Activated CD8-positive, alpha-beta memory T cell treated with anti-CD3 and anti-CD28 coated beads for 36 hours (primary cell): Measurements from ENCODE around the gene COL24A1. TPM values are rescaled to one million over a fixed set of nuclear protein-coding genes. Genes with fewer than 3 reads are reported as not detected.
"Not testable (repeated sequence)": the region's sequence is repeated elsewhere in the genome, so short reads cannot be mapped to it uniquely, and the experiment has no call there.

Source experiments
- CTCF ChIA-PET: fragments of 350-600 bp; sonication (Branson Sonifier 250); formaldehyde crosslinking; loops from one replicate; lab custom pipeline; 2021; ENCODE audit warnings: antibody characterized with exemption; lab: Charles Lee
- POLR2A ChIA-PET: fragments of 350-600 bp; sonication (Branson Sonifier 250); formaldehyde crosslinking; loops from one replicate; lab custom pipeline; 2021; ENCODE audit warnings: antibody characterized with exemption; lab: Charles Lee
- total RNA-seq, 2 experiments: library from RNA; stranded (reverse); gene quantifications; one replicate each; pipeline ENCODE4 v1.2.3, GENCODE V29; 2021

The COL24A1 gene
- total RNA-seq, 2 experiments from 2014 or later = not detected

DNA sequence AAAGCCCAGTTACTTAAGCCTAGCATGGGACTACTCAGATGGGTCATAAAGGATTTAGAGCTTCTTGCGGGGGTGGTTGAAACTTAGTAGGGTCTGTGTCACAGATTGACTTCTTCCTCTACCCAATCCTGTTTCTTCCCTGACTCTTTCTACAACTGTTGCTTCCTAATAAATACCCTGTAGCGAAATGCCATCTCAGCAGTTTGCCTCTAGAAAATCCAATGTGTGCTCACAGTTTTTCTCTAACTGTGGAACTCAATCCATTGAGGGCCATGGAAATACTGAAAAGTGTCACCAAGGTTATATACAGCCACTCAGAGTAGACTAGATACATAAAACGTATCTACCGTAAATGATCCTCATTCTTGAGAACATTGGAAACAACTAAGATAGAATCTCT, 217.7 kb downstream of the COL24A1 start:
- ChIA-PET POLR2A (no interaction called here), CTCF (no interaction called here)

DNA sequence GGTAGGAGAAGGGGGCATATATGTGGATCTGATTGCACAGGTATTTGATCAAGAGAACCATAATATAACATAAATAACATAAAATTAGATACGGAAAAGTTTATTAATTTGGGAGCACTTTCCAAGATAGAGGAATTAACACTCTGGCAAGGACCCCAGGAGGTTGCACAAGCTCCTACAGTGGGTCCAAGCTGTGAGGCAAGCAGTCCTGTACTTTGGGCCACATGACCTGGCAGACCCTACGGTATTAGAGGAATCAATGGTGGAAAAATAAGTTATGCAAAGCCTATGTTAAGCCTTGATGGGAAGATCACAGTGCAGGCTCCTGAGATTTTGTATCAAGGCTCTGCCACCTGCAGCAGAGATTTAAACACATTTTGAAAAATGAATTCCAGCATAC, 220.1 kb downstream of the COL24A1 start:
- ChIA-PET POLR2A (no interaction called here), CTCF (no interaction called here)

DNA sequence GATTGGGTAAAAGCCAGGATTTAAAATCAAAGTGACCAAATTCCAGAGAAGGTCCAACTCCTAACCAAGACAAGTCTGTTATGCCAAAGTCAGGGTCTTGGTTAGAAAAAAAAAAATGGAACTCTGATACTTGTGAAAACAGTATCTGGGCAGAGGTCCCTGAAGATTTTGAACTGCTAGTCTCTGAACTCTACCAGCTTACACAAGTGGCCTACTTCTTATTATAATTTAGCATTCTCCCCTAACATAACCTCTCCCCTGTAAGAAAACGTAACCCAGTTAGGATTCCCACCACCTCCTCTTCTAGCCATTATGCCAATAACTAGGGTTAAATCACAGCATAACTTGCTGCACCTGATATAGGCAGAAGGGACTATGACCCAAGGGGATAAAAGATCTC, 220.5 kb downstream of the COL24A1 start:
- POLR2A ChIA-PET = no interaction called here

DNA sequence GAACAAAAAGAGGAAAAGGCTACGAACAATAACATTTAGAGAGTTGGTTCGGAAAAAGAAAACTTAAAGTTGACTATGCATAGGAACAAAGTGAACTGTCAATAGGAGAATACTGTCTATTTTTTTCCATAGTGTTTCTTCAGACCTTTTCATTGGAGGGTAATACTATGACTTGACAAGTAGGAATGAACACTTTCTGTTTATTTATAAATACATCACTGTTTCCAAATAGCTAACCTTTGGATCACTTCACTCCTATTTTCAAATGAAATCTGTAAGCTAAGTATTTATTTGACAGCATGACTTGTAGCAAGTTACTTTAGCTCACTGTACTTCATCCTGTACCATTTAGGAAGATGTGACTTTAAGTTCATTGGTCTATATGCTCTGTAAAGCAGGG, 221.3 kb downstream of the COL24A1 start:
- CTCF ChIA-PET = no interaction called here
- POLR2A ChIA-PET = no interaction called here

More for the DNA sequence above, 220.5 kb downstream of the COL24A1 start:
- CTCF ChIA-PET = no interaction called here

DNA sequence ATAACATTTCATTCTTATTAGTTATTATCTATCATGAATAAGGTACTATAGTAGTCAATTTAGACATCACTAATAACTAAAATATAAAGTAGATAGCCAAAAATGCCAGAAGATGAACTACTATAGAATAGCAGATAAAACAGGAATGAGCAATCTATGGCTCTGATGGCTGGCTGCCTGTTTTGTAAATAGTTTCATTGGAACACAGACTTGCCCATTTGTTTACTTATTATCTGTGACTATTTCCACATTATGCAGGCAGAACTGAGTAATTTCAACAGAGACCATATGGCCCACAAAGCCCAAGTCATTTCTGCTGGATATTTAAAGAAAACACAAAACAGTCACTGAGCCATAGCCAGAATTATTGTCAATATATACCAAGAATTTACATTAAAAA, 222.1 kb downstream of the COL24A1 start:
- CTCF ChIA-PET = no interaction called here
- POLR2A ChIA-PET = no interaction called here

DNA sequence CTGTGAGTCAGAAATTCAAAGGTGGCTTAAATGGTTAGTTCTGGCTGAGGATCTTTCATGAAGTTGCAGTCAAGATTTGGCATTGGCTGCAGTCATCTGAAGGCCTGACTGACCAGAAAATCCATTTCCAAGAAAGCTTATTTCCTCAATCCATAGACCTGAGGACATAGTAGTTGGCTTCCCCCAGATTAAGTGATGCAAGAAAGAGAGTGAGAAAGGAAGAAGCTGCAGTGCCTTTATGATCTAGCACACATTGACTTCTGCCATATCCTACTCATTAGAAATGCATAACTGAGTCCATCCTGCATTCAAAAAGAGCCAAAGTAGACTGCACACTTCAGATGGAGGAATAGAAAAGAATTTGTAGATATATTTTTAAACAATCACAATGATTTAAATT, 222.6 kb downstream of the COL24A1 start:
- POLR2A ChIA-PET = no interaction called here
- CTCF ChIA-PET = no interaction called here

DNA sequence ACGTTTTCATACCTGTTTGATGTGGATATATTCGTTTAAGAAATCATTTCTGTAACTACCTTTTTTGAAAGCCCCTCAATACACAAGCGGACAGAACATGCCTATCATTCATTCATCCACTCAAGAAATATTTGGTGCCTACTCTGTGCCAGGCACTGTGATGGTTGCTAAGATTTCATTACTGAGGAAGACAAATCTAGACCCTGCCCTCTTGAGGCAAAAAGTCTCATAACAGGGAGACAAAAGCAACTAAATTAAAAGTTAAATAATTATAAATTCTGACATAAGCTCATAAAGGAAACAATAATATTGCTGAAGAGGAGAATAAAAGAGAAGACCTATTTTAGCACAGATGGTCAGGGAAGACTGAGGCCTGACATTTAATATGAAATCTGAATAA, 244.8 kb downstream of the COL24A1 start:
- ChIA-PET POLR2A (no interaction called here), CTCF (no interaction called here)

DNA sequence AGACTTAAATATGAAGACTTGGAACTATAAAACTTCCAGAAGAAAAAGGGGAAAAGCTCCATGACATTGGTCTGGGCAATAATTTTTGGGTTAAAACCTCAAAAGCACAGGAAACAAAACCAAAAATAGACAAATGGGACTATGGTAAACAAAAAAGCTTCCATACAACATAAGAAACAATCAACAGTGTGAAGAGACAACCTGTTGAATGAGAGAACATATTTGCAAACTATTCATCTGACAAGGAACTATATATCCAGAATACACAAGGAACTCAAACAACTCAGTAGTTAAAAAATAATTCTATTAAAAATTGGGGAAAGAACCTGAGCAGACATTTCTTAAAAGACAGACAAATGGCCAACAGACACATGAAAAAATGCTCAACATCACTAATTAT, 255.7 kb downstream of the COL24A1 start:
- ChIA-PET CTCF (no interaction called here), POLR2A (no interaction called here)

DNA sequence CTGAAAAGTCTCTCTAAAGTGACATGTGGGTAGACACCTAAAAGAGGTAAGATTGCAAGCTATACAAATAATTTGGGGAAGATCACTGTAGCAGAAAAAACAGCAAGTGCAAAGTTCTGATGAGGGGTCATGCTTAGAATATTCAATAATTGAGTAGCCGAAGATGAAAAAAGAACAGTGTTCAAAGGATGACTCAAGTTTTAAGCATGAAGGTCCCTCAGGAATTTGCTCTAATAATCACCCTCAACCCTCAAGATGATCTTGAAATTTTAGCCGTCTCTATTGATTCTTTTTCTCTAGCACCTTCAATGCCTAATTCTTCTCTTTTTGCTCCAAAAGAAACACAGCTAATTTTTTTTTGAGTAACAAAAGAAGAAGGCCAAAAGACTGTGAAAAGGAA, 257.7 kb downstream of the COL24A1 start:
- ChIA-PET POLR2A (no interaction called here), CTCF (no interaction called here)

DNA sequence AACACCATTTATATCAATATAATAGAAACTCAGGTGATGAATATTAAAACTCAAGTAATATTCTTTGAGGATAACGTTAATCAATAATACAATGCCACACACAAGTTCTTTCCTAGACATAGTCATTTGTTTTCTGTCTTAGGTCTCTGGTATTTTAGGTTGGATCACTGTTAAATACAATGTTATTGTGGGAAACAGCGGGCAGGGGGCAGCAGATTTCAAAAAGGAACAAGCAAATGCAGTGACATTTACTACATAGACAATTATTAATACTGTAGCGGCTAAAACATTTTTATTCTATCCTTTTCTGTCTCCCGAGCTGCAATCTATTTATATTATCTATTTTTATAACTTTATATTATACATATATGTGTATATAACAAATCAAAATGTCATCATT, 261.9 kb downstream of the COL24A1 start:
- POLR2A ChIA-PET = no interaction called here
- CTCF ChIA-PET = no interaction called here

DNA sequence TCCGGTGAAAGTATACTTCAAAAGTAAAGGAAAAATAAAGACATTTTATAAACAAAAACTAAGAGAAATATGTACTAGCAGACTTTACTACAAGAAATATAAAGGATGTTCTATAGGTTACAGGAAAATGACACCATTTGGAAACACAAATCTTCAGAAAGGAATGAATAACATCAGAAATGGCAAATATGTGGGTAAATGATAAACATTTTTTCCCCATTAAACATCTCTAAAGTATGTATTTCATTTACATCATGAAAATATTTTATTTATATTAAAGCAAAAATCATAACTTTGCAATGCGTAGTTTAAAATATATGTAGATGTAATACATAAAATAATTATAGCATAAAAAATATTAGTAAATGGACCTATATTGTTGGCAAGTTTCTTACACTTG, 264.2 kb downstream of the COL24A1 start:
- CTCF ChIA-PET = no interaction called here
- POLR2A ChIA-PET = no interaction called here

DNA sequence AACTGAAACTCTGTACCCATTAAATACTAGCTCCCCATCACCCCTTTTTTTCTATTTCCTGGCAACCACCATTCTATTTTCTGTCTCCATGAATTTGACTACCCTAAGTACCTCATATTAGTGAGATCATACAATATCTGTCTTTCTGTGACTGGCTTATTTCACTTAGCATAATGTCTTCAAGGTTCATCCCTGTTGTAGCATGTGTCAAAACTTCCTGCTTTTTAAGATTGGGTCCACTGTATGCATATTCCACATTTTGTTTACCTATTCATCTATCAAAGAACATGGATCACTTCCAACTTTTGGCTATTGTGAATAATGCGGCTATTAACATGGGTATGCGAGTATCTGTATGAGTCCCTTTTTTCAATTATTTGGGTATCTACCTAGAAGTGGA, 266.7 kb downstream of the COL24A1 start:
- ChIA-PET CTCF (no interaction called here), POLR2A (interaction anchor here (0.6 kb wide), 1 partner anchor 47 kb away, joined by 3 read pairs; no protein-coding TSS in a partner anchor)

DNA sequence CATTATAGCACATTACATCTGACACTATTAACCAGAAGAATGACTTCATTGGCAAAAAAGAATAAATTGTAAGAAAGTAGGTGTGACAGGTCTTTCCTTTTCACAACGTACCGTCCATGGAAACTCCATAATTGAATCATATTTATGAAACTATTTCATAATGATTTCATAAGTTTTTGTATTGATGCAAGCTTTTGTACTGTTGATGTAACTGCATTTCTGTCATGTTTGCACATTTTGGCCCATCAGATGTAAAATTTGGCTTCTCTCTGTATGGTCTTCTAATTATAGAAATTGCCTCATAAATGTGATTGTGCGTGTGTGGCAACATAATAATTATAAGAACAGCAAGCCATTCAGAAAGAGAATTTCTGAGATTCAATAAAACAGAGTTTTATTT, 267.7 kb downstream of the COL24A1 start:
- ChIA-PET POLR2A (no interaction called here), CTCF (no interaction called here)

DNA sequence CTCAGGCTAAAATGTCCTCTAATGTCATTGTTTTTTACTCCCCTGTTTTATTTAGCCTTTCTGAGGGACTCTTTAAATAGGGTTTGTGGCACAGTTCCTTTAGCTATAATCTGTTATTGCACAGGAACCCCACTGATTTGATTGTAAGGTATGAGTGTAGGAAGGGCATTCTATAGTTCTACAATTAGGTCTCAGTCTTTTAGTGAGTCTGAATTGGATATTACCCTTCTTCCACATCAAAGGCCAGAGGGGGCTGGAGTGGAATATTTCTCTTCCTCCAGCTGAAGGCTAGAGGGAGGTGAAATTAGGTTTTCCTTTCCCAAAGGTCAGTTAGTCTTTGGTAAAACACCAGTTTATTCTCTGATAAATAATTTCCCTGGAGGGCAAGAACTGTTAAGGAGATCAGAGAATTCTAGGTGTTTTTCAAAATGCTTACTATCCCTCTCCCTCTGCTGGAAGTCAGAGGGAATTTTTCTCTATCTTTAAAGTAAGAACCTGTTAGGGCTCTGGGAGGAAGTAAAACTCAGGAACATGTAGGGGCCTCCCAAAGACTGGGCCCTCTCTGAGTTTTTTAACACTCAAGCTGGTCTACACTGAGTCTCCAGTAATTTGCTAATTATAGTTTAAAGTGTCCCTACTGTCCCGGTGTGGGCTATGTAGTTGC, 272.1 kb downstream of the COL24A1 start:
- POLR2A ChIA-PET = no interaction called here
- CTCF ChIA-PET = no interaction called here

DNA sequence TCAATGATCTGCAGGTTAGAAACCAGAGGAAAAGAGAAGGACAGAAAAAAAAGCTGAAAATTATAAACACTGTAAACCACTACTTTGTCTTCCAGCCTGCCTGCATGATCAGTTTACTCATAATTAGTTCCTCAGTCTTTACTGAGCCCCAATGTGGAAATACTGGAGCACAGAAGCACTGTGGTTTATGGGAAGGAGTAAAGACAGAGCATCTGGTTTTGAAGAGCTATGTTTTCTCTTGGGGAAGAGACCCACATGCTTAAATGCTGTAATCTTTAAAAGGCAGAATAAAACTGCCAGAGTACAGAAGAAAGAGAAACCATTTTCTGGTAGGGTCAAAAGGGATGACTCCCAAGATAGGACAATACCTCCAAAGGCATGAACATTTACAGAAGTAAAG, 289.4 kb downstream of the COL24A1 start:
- CTCF ChIA-PET = no interaction called here
- POLR2A ChIA-PET = no interaction called here

DNA sequence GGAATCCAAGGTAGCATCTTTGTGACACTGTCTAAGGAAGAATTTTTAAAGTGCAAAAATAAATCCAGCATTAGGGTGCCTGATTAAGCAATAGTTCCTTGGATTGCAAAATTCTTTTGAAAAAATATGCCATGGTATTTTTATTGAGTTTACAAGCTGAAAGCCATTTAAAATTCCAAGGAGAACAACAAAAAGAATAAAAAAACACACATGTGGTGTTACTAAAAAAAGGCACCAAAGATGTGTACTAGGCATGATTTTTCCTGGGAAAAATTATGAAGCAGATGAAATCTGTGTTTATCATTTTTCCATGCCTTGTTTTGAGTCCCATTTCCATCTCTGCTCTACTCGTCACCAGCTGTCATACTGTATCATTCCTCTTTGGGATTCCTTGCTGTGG, 291.4 kb downstream of the COL24A1 start:
- CTCF ChIA-PET = no interaction called here
- POLR2A ChIA-PET = no interaction called here

DNA sequence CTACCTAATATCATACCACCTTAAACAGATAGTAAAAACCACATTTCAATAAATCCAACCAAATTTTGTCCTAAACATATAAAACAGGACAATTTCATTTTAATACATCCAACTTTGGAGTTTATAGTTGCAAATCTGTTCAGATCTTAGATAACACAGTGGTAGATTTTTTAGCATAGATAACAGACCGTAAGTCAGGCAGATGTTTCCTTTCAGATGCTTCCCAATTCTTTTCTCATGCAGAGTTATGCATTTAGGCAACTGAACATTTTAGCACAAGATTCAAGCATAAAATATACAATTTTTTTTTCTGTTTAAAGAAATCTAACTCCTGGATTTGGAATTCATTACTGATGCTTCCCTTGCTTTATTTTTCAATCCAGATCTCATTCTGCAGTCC, 291.8 kb downstream of the COL24A1 start:
- ChIA-PET CTCF (no interaction called here), POLR2A (no interaction called here)

DNA sequence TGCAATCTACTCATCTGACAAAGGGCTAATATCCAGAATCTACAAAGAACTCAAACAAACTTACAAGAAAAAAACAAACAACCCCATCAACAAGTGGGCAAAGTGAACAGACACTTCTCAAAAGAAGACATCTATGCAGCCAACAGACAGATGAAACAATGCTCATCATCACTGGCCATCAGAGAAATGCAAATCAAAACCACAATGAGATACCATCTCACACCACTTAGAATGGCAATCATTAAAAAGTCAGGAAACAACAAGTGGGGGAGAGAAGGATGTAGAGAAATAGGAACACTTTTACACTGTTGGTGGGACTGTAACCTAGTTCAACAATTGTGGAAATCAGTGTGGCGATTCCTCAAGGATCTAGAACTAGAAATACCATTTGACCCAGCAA, 292.9 kb downstream of the COL24A1 start:
- POLR2A ChIA-PET, CTCF ChIA-PET: not testable (repeated sequence)

DNA sequence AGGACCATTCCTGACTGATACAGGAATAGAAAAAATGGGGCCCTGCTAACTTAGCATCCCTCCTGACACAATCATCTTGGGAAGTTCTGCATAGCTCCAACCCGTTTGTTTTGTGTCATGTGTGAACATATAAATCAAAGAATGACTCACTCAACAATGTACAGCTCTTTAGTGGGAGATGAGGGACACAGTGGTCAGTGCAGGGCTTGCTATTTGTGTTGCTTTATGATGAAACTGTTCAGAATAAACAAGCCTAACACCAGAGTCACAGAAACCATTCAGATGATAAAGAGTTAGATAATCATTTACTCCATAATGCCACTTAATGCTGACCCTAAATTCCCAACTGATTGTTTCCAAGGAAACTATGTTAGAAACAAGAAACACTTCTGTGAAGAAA, 294.1 kb downstream of the COL24A1 start:
- CTCF ChIA-PET = no interaction called here
- POLR2A ChIA-PET = no interaction called here

DNA sequence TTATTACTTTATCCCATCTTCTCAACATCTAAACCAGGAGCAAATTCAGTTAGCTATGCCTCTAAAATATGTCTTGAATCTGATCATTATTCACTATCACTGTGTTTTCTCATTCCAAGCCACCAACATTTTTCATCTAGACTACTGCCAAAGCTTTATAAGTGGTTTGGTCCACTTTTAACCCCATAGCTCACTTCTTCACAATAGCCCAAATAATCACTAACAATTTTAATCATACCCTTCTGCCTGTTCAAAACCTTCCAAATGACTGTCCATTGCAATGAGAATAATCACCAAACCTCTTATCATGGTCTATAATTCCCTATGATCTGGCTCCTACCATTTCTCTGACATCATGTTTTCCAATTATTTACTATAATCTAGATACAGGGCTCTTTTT, 298.6 kb downstream of the COL24A1 start:
- POLR2A ChIA-PET = no interaction called here
- CTCF ChIA-PET = no interaction called here

DNA sequence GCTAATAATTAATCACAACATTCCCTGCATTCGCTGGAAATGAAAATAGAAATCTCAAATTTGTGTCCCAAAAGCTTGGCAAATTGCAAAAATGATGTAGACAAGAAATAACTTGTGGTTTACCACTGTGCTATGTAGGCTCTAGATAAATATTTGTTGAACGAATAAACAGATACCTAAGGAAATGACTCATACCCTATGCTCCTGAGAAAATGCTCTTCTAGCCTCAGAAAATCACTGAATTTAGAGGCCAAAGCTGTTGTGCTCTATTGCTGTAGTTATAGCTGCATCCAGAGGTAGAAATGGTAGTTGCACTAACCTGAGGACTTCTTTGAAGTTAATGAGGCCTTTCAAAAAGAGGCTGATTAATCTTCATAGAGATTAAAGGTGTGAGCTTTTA, 306.3 kb downstream of the COL24A1 start:
- CTCF ChIA-PET = no interaction called here
- POLR2A ChIA-PET = no interaction called here

DNA sequence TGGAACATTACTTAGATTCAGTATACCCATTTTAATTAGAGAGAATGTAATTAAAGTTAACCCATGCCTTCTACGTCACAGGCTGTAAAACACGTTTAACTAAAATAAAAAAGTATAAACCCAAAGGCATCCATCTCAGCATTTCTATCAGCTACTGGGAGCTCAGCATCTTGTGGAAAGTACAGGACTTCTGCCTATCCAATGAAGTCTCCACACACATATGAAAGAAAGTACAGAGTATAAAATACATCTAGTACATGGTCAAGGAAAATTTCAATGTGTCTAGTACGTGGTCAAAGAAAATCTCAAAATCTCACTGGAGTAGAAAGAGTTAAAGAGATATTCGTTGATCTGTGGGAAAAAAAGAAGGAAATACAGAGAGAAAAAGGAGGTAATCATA, 306.9 kb downstream of the COL24A1 start:
- ChIA-PET POLR2A (no interaction called here), CTCF (interaction anchor here (0.6 kb wide), 1 partner anchor 259 kb away, joined by 3 read pairs; no protein-coding TSS in a partner anchor)
